ENCODE data around the gene CPN1.

CPN1 gene

GRCh38 chr10:100075426-100076220 lies 6.0 kb downstream of the CPN1 start:
- no peak for DNase-seq

GRCh38 chr10:100072514-100072913 lies 9.2 kb downstream of the CPN1 start:
- no peak for DNase-seq

GRCh38 chr10:100071529-100071928 lies 10.1 kb downstream of the CPN1 start:
- DNase-seq = no peak

GRCh38 chr10:100067466-100067865 lies 14.2 kb downstream of the CPN1 start:
- no peak for DNase-seq

- no peak for DNase-seq
Measured at GRCh38 chr10:100065084-100065660, 16.5 kb downstream of the CPN1 start.

GRCh38 chr10:100061401-100061800 lies 20.3 kb downstream of the CPN1 start:
- no peak for DNase-seq

- no peak for DNase-seq
Measured at GRCh38 chr10:100057948-100058347, 23.7 kb downstream of the CPN1 start.

- no peak for DNase-seq
Measured at GRCh38 chr10:100053686-100054460, 27.8 kb downstream of the CPN1 start.

GRCh38 chr10:100046021-100046486 lies 35.6 kb downstream of the CPN1 start:
- DNase-seq = peak; percentile 88

- no peak for DNase-seq
Measured at GRCh38 chr10:100045592-100045991, 36.1 kb downstream of the CPN1 start.

GRCh38 chr10:100043796-100044195 lies 37.9 kb downstream of the CPN1 start:
- no peak for DNase-seq

GRCh38 chr10:100043344-100043743 lies 38.3 kb downstream of the CPN1 start:
- no peak for DNase-seq

GRCh38 chr10:100041306-100042002 lies 40.2 kb downstream of the CPN1 start:
- DNase-seq = no peak

- DNase-seq = no peak
Measured at GRCh38 chr10:100038561-100039071, 43.1 kb downstream of the CPN1 start.

GRCh38 chr10:100037758-100038315 lies 43.8 kb downstream of the CPN1 start:
- no peak for DNase-seq

GRCh38 chr10:100036850-100037249 lies 44.8 kb downstream of the CPN1 start:
- no peak for DNase-seq

- DNase-seq = no peak
Measured at GRCh38 chr10:100033766-100034418, 47.8 kb downstream of the CPN1 start.

GRCh38 chr10:100027416-100027815 lies 54.3 kb downstream of the CPN1 start:
- DNase-seq = no peak

GRCh38 chr10:100025576-100025975 lies 56.1 kb downstream of the CPN1 start:
- no peak for DNase-seq

- no peak for DNase-seq
Measured at GRCh38 chr10:100024748-100025147, 56.9 kb downstream of the CPN1 start.

GRCh38 chr10:100022403-100022802 lies 59.3 kb downstream of the CPN1 start:
- DNase-seq = no peak

- no peak for DNase-seq
Measured at GRCh38 chr10:100021322-100021721, 60.3 kb downstream of the CPN1 start.

Measured in CD4-positive, alpha-beta T cell treated with Interleukin-17A for 4 hours (primary cell).